Gastroesophageal sphincter (tissue), 3 donors: ENCODE results near the gene PRR36.

Source experiments
- EP300 ChIP-seq: sonication (generic); formaldehyde crosslinking; IDR thresholded peaks from one replicate; pipeline ENCODE4 v1.6.1; 2017; ENCODE audit warnings: antibody characterized with exemption, mild to moderate bottlenecking
- POLR2A ChIP-seq, 2 donors: fragments of 450-650 bp; IDR thresholded peaks; one replicate each; pipeline ENCODE4 v1.6.1; 2017; ENCODE audit warnings: antibody characterized with exemption in 2 of 2, mild to moderate bottlenecking in 2 of 2, moderate library complexity in 1 of 2
- POLR2AphosphoS5 ChIP-seq: sonication (generic); formaldehyde crosslinking; IDR thresholded peaks from one replicate; pipeline ENCODE4 v1.6.1; 2017; ENCODE audit warnings: antibody characterized with exemption
- TF ChIP-seq, protein P1 (sequence below), 4 experiments: fragments of 200-600 bp in 2 of 4; fragments of 450-650 bp in 2 of 4; sonication (generic) in 1 of 4; IDR thresholded peaks; one replicate each; pipeline ENCODE4 v1.5.1; 2017 to 2019; ENCODE audit warnings: antibody characterized with exemption in 4 of 4, mild to moderate bottlenecking in 2 of 4, moderate library complexity in 2 of 4

DNA sequence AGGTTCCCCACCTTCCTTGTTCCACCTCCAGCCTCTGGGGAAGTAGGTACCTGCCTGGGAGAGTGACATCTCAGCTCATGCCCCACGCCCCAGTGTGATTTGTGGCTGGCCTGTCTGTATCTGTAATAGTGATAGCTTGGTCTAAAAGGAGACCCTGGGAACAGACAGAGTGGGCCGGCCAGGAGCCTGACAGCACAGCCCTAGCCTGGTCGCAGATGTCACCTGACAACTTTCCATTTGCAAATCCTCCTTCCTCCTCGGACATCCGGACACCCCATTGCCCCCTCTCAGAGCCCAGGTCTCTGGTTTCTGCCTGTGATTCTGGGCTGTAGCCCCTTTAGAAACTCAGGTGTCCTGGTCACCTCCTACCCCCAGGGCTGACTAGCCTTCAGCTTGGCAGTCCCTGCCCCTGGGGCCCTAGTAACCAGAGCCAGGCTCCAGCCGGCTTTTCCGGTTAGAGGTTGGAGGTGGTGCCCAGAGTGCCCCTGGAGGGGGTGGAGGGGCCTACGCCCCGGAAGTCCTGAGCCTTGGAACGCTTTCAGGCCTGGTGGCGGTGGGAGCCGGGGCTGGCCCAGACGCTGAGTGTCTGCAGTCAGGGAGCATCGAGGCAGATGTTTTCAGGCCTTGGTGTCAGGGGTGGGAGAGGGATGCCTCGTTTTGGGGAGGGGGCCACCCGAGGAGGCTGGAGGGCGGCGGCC, 20.6 kb upstream of the PRR36 start:
- no peak for TF ChIP-seq POLR2AphosphoS5
- no peak for TF ChIP-seq POLR2A (IDR thresholded peaks at IDR 0.05)
- TF ChIP-seq, protein P1, sequence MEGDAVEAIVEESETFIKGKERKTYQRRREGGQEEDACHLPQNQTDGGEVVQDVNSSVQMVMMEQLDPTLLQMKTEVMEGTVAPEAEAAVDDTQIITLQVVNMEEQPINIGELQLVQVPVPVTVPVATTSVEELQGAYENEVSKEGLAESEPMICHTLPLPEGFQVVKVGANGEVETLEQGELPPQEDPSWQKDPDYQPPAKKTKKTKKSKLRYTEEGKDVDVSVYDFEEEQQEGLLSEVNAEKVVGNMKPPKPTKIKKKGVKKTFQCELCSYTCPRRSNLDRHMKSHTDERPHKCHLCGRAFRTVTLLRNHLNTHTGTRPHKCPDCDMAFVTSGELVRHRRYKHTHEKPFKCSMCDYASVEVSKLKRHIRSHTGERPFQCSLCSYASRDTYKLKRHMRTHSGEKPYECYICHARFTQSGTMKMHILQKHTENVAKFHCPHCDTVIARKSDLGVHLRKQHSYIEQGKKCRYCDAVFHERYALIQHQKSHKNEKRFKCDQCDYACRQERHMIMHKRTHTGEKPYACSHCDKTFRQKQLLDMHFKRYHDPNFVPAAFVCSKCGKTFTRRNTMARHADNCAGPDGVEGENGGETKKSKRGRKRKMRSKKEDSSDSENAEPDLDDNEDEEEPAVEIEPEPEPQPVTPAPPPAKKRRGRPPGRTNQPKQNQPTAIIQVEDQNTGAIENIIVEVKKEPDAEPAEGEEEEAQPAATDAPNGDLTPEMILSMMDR (IDR thresholded peaks at IDR 0.05) = no peak
- no peak for TF ChIP-seq EP300
